GM04503 (cell line): ENCODE measurements around the gene DCTN1.
"Not testable (repeated sequence)": the region's sequence is repeated elsewhere in the genome, so short reads cannot be mapped to it uniquely, and the experiment has no call there.

ENCODE experiments used
- DNase-seq: peaks from one replicate; pipeline ENCODE4 v3.0.0-alpha.2; 2012; ENCODE audit warnings: low read depth

Gene DCTN1

GRCh38 chr2:74369976-74370375 lies 10.1 kb downstream of the DCTN1 start:
- no peak for DNase-seq

- no peak for DNase-seq
Measured at GRCh38 chr2:74368499-74368898, 11.6 kb downstream of the DCTN1 start.

GRCh38 chr2:74367789-74368188 lies 12.3 kb downstream of the DCTN1 start:
- no peak for DNase-seq

GRCh38 chr2:74366036-74366435 lies 14.1 kb downstream of the DCTN1 start:
- DNase-seq = no peak

- no peak for DNase-seq
Measured at GRCh38 chr2:74364533-74365505, 15.3 kb downstream of the DCTN1 start.

- DNase-seq = no peak
Measured at GRCh38 chr2:74361327-74361726, 18.8 kb downstream of the DCTN1 start.

GRCh38 chr2:74357627-74358026 lies 22.5 kb downstream of the DCTN1 start:
- DNase-seq = no peak

GRCh38 chr2:74349889-74350288 lies 30.2 kb downstream of the DCTN1 start:
- DNase-seq = no peak

- DNase-seq = no peak
Measured at GRCh38 chr2:74347742-74348141, 32.4 kb downstream of the DCTN1 start.

- DNase-seq = no peak
Measured at GRCh38 chr2:74347303-74347702, 32.8 kb downstream of the DCTN1 start.

- no peak for DNase-seq
Measured at GRCh38 chr2:74345272-74345943, 34.7 kb downstream of the DCTN1 start.

- DNase-seq = no peak
Measured at GRCh38 chr2:74343316-74343715, 36.8 kb downstream of the DCTN1 start, which contains the start of gene SLC4A5. Gene SLC4A5 (minus strand): TSS chr2:74343416. CDS start chr2:74315023, 28,393 bp downstream.

- not testable (repeated sequence) for DNase-seq
Measured at GRCh38 chr2:74336227-74336626, 43.9 kb downstream of the DCTN1 start.

GRCh38 chr2:74334931-74335333 lies 45.2 kb downstream of the DCTN1 start:
- DNase-seq = peak; percentile 19

- no peak for DNase-seq
Measured at GRCh38 chr2:74333896-74334586, 46.1 kb downstream of the DCTN1 start.

GRCh38 chr2:74333175-74333574 lies 46.9 kb downstream of the DCTN1 start:
- no peak for DNase-seq

- no peak for DNase-seq
Measured at GRCh38 chr2:74332550-74333174, 47.4 kb downstream of the DCTN1 start.

GRCh38 chr2:74328573-74328972 lies 51.5 kb downstream of the DCTN1 start:
- DNase-seq = no peak

- DNase-seq = no peak
Measured at GRCh38 chr2:74328074-74328473, 52.0 kb downstream of the DCTN1 start.

- no peak for DNase-seq
Measured at GRCh38 chr2:74327627-74328026, 52.5 kb downstream of the DCTN1 start.

GRCh38 chr2:74327199-74327598 lies 52.9 kb downstream of the DCTN1 start:
- no peak for DNase-seq

GRCh38 chr2:74325815-74326214 lies 54.3 kb downstream of the DCTN1 start:
- DNase-seq = no peak
